ENCODE results near the gene PDCD7.
A peak's percentile ranks its signal among the peaks of the same experiment; 100 is the strongest.
"Not testable (repeated sequence)": the region's sequence is repeated elsewhere in the genome, so short reads cannot be mapped to it uniquely, and the experiment has no call there.

The PDCD7 gene

GRCh38 chr15:65163041-65163440, 29.4 kb upstream of the PDCD7 start:
- no peak overlapping the region for H3K4me3 ChIP-seq (ENCODE audit: low read length)
- no peak overlapping the region for H3K9ac ChIP-seq (ENCODE audit: low read depth, low read length)
- no peak overlapping the region for H3K27ac ChIP-seq (ENCODE audit: low read length)
- H3K27me3 ChIP-seq (ENCODE audit: insufficient read depth, low read length), result no peaks in the 10 kb centered on the region
- no peaks in the 10 kb centered on the region for H3K9me3 ChIP-seq (ENCODE audit: insufficient read depth, low read depth, low read length)
- H3K36me3 ChIP-seq (ENCODE audit: insufficient read depth, low read depth, low read length), result peaks cover 60% of the 10 kb centered on the region
- no peaks in the 10 kb centered on the region for H3K4me1 ChIP-seq (ENCODE audit: insufficient read depth, low read length)

GRCh38 chr15:65156692-65157091, 23.1 kb upstream of the PDCD7 start:
- H3K27ac ChIP-seq (ENCODE audit: low read length), result no peak overlapping the region
- H3K9me3 ChIP-seq (ENCODE audit: insufficient read depth, low read depth, low read length), result no peaks in the 10 kb centered on the region
- H3K4me3 ChIP-seq (ENCODE audit: low read length), result no peak overlapping the region
- no peak overlapping the region for H3K9ac ChIP-seq (ENCODE audit: low read depth, low read length)
- no peaks in the 10 kb centered on the region for H3K4me1 ChIP-seq (ENCODE audit: insufficient read depth, low read length)
- peaks cover 77% of the 10 kb centered on the region for H3K36me3 ChIP-seq (ENCODE audit: insufficient read depth, low read depth, low read length)
- no peaks in the 10 kb centered on the region for H3K27me3 ChIP-seq (ENCODE audit: insufficient read depth, low read length)

GRCh38 chr15:65154720-65155119, 21.1 kb upstream of the PDCD7 start:
- no peak overlapping the region for H3K9ac ChIP-seq (ENCODE audit: low read depth, low read length)
- no peaks in the 10 kb centered on the region for H3K27me3 ChIP-seq (ENCODE audit: insufficient read depth, low read length)
- no peak overlapping the region for H3K27ac ChIP-seq (ENCODE audit: low read length)
- peaks cover 89% of the 10 kb centered on the region for H3K36me3 ChIP-seq (ENCODE audit: insufficient read depth, low read depth, low read length)
- no peak overlapping the region for H3K4me3 ChIP-seq (ENCODE audit: low read length)
- H3K9me3 ChIP-seq (ENCODE audit: insufficient read depth, low read depth, low read length), result no peaks in the 10 kb centered on the region
- H3K4me1 ChIP-seq (ENCODE audit: insufficient read depth, low read length), result no peaks in the 10 kb centered on the region

- Histone ChIP-seq H3K9ac (ENCODE audit: low read depth, low read length) (no peak overlapping the region), H3K36me3 (ENCODE audit: insufficient read depth, low read depth, low read length) (peaks cover 39% of the 10 kb centered on the region), H3K9me3 (ENCODE audit: insufficient read depth, low read depth, low read length) (no peaks in the 10 kb centered on the region)
These were observed 14.3 kb upstream of the PDCD7 start for GRCh38 chr15:65147902-65148301.

GRCh38 chr15:65146438-65146837, 12.8 kb upstream of the PDCD7 start:
- Histone ChIP-seq H3K9me3 (ENCODE audit: insufficient read depth, low read depth, low read length) (no peaks in the 10 kb centered on the region), H3K4me3 (ENCODE audit: low read length) (no peak overlapping the region), H3K4me1 (ENCODE audit: insufficient read depth, low read length) (no peaks in the 10 kb centered on the region), H3K27me3 (ENCODE audit: insufficient read depth, low read length) (no peaks in the 10 kb centered on the region), H3K9ac (ENCODE audit: low read depth, low read length) (no peak overlapping the region), H3K27ac (ENCODE audit: low read length) (no peak overlapping the region), H3K36me3 (ENCODE audit: insufficient read depth, low read depth, low read length) (peaks cover 29% of the 10 kb centered on the region)

More at GRCh38 chr15:65147902-65148301, 14.3 kb upstream of the PDCD7 start:
- H3K27ac ChIP-seq (ENCODE audit: low read length), result no peak overlapping the region
- H3K4me1 ChIP-seq (ENCODE audit: insufficient read depth, low read length), result no peaks in the 10 kb centered on the region
- no peak overlapping the region for H3K4me3 ChIP-seq (ENCODE audit: low read length)
- H3K27me3 ChIP-seq (ENCODE audit: insufficient read depth, low read length), result no peaks in the 10 kb centered on the region

- H3K9me3 ChIP-seq (ENCODE audit: insufficient read depth, low read depth, low read length), result peaks cover 26% of the 10 kb centered on the region
- H3K4me3 ChIP-seq (ENCODE audit: low read length); H3K36me3 ChIP-seq (ENCODE audit: insufficient read depth, low read depth, low read length); H3K27ac ChIP-seq (ENCODE audit: low read length); H3K27me3 ChIP-seq (ENCODE audit: insufficient read depth, low read length); H3K9ac ChIP-seq (ENCODE audit: low read depth, low read length); H3K4me1 ChIP-seq (ENCODE audit: insufficient read depth, low read length): not testable (repeated sequence)
These were observed 5.0 kb upstream of the PDCD7 start for GRCh38 chr15:65138631-65139030.

- H3K4me1 ChIP-seq (ENCODE audit: insufficient read depth, low read length); H3K36me3 ChIP-seq (ENCODE audit: insufficient read depth, low read depth, low read length); H3K4me3 ChIP-seq (ENCODE audit: low read length); H3K27ac ChIP-seq (ENCODE audit: low read length); H3K9ac ChIP-seq (ENCODE audit: low read depth, low read length); H3K27me3 ChIP-seq (ENCODE audit: insufficient read depth, low read length): not testable (repeated sequence)
- H3K9me3 ChIP-seq (ENCODE audit: insufficient read depth, low read depth, low read length), result peaks cover 26% of the 10 kb centered on the region
These were observed 4.3 kb upstream of the PDCD7 start for GRCh38 chr15:65137893-65138292.

GRCh38 chr15:65137089-65137488, 3.5 kb upstream of the PDCD7 start:
- not testable (repeated sequence) for H3K27me3 ChIP-seq (ENCODE audit: insufficient read depth, low read length); H3K9ac ChIP-seq (ENCODE audit: low read depth, low read length); H3K27ac ChIP-seq (ENCODE audit: low read length); H3K4me3 ChIP-seq (ENCODE audit: low read length); H3K4me1 ChIP-seq (ENCODE audit: insufficient read depth, low read length); H3K36me3 ChIP-seq (ENCODE audit: insufficient read depth, low read depth, low read length)
- H3K9me3 ChIP-seq (ENCODE audit: insufficient read depth, low read depth, low read length), result peaks cover 26% of the 10 kb centered on the region

- peak overlapping the region; percentile 84; the same call in 1 of the 2 replicates for H3K4me3 ChIP-seq (ENCODE audit: low read length)
- no peak overlapping the region for H3K27ac ChIP-seq (ENCODE audit: low read length)
- H3K9ac ChIP-seq (ENCODE audit: low read depth, low read length), result no peak overlapping the region
These were observed 930 bp upstream of the PDCD7 start for GRCh38 chr15:65134538-65134937.

GRCh38 chr15:65132878-65133547, 595 bp downstream of the PDCD7 start:
- H3K4me1 ChIP-seq (ENCODE audit: insufficient read depth, low read length), result no peaks in the 10 kb centered on the region
- peak overlapping the region; percentile 84 for H3K4me3 ChIP-seq (ENCODE audit: low read length)
- peaks cover 17% of the 10 kb centered on the region for H3K36me3 ChIP-seq (ENCODE audit: insufficient read depth, low read depth, low read length)
- H3K9ac ChIP-seq (ENCODE audit: low read depth, low read length), result peak overlapping the region; percentile 81; the same call in 1 of the 2 replicates
- H3K9me3 ChIP-seq (ENCODE audit: insufficient read depth, low read depth, low read length), result peaks cover 18% of the 10 kb centered on the region
- no peaks in the 10 kb centered on the region for H3K27me3 ChIP-seq (ENCODE audit: insufficient read depth, low read length)
- H3K27ac ChIP-seq (ENCODE audit: low read length), result no peak overlapping the region

More at GRCh38 chr15:65134538-65134937, 930 bp upstream of the PDCD7 start:
- H3K27me3 ChIP-seq (ENCODE audit: insufficient read depth, low read length), result no peaks in the 10 kb centered on the region
- no peaks in the 10 kb centered on the region for H3K4me1 ChIP-seq (ENCODE audit: insufficient read depth, low read length)
- peaks cover 25% of the 10 kb centered on the region for H3K9me3 ChIP-seq (ENCODE audit: insufficient read depth, low read depth, low read length)
- H3K36me3 ChIP-seq (ENCODE audit: insufficient read depth, low read depth, low read length), result peaks cover 2% of the 10 kb centered on the region

GRCh38 chr15:65130941-65131340, 2.7 kb downstream of the PDCD7 start:
- no peaks in the 10 kb centered on the region for H3K27me3 ChIP-seq (ENCODE audit: insufficient read depth, low read length)
- H3K9ac ChIP-seq (ENCODE audit: low read depth, low read length), result no peak overlapping the region
- no peak overlapping the region for H3K27ac ChIP-seq (ENCODE audit: low read length)
- no peak overlapping the region for H3K4me3 ChIP-seq (ENCODE audit: low read length)
- H3K36me3 ChIP-seq (ENCODE audit: insufficient read depth, low read depth, low read length), result peaks cover 35% of the 10 kb centered on the region
- H3K4me1 ChIP-seq (ENCODE audit: insufficient read depth, low read length), result no peaks in the 10 kb centered on the region
- no peaks in the 10 kb centered on the region for H3K9me3 ChIP-seq (ENCODE audit: insufficient read depth, low read depth, low read length)

- H3K9ac ChIP-seq (ENCODE audit: low read depth, low read length), result no peak overlapping the region
- no peaks in the 10 kb centered on the region for H3K4me1 ChIP-seq (ENCODE audit: insufficient read depth, low read length)
- H3K27me3 ChIP-seq (ENCODE audit: insufficient read depth, low read length), result no peaks in the 10 kb centered on the region
- H3K4me3 ChIP-seq (ENCODE audit: low read length), result no peak overlapping the region
- no peaks in the 10 kb centered on the region for H3K9me3 ChIP-seq (ENCODE audit: insufficient read depth, low read depth, low read length)
- no peak overlapping the region for H3K27ac ChIP-seq (ENCODE audit: low read length)
- peaks cover 60% of the 10 kb centered on the region for H3K36me3 ChIP-seq (ENCODE audit: insufficient read depth, low read depth, low read length)
These were observed 18.1 kb downstream of the PDCD7 start for GRCh38 chr15:65115542-65115941.
